ENCODE results near the gene POTEG.
"Not testable (repeated sequence)": the region's sequence is repeated elsewhere in the genome, so short reads cannot be mapped to it uniquely, and the experiment has no call there.

DNA sequence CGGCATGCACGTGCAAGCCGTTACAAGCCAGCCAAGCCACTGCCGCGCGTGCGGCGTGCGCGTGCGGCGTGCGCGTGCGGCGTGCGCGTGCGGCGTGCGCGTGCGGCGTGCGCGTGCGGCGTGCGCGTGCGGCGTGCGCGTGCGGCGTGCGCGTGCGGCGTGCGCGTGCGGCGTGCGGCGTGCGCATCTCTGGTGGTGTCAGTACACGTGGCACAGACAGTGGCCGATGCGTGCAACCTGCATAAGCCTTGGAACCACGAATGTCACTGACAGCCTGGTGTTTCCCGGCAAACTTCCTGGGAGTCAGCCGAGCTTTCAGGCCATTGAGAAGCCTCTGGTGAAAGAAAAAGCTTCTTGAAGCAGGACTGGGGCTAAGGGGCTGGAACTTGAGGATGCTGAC, 750 bp upstream of the POTEG start:
- TF ChIP-seq, protein P1, sequence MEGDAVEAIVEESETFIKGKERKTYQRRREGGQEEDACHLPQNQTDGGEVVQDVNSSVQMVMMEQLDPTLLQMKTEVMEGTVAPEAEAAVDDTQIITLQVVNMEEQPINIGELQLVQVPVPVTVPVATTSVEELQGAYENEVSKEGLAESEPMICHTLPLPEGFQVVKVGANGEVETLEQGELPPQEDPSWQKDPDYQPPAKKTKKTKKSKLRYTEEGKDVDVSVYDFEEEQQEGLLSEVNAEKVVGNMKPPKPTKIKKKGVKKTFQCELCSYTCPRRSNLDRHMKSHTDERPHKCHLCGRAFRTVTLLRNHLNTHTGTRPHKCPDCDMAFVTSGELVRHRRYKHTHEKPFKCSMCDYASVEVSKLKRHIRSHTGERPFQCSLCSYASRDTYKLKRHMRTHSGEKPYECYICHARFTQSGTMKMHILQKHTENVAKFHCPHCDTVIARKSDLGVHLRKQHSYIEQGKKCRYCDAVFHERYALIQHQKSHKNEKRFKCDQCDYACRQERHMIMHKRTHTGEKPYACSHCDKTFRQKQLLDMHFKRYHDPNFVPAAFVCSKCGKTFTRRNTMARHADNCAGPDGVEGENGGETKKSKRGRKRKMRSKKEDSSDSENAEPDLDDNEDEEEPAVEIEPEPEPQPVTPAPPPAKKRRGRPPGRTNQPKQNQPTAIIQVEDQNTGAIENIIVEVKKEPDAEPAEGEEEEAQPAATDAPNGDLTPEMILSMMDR (IDR thresholded peaks at IDR 0.05), result not testable (repeated sequence)
- TF ChIP-seq, protein P2, sequence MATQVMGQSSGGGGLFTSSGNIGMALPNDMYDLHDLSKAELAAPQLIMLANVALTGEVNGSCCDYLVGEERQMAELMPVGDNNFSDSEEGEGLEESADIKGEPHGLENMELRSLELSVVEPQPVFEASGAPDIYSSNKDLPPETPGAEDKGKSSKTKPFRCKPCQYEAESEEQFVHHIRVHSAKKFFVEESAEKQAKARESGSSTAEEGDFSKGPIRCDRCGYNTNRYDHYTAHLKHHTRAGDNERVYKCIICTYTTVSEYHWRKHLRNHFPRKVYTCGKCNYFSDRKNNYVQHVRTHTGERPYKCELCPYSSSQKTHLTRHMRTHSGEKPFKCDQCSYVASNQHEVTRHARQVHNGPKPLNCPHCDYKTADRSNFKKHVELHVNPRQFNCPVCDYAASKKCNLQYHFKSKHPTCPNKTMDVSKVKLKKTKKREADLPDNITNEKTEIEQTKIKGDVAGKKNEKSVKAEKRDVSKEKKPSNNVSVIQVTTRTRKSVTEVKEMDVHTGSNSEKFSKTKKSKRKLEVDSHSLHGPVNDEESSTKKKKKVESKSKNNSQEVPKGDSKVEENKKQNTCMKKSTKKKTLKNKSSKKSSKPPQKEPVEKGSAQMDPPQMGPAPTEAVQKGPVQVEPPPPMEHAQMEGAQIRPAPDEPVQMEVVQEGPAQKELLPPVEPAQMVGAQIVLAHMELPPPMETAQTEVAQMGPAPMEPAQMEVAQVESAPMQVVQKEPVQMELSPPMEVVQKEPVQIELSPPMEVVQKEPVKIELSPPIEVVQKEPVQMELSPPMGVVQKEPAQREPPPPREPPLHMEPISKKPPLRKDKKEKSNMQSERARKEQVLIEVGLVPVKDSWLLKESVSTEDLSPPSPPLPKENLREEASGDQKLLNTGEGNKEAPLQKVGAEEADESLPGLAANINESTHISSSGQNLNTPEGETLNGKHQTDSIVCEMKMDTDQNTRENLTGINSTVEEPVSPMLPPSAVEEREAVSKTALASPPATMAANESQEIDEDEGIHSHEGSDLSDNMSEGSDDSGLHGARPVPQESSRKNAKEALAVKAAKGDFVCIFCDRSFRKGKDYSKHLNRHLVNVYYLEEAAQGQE (IDR thresholded peaks at IDR 0.05; ENCODE audit: insufficient read depth in 1 of 2, low read depth in 2 of 2, low read length in 1 of 2), result not testable (repeated sequence)
- not testable (repeated sequence) for TF ChIP-seq SIN3A (IDR thresholded peaks at IDR 0.05; ENCODE audit: borderline replicate concordance, insufficient read depth, low read depth, low read length)
